ENCODE results near the gene RC3H2. TPM values are rescaled to one million over a fixed set of nuclear protein-coding genes. Genes with fewer than 3 reads are reported as not detected.
"Not testable (repeated sequence)": the region's sequence is repeated elsewhere in the genome, so short reads cannot be mapped to it uniquely, and the experiment has no call there.

Gene RC3H2
- total RNA-seq, 1 donor from 2014 or later, result 38.3 TPM

GRCh38 chr9:122904466-122904822, 715 bp downstream of the RC3H2 start:
- Mint-ChIP-seq H3K4me3 (ENCODE audit: low read depth) (peak overlapping the region; percentile 92), H3K27me3 (ENCODE audit: low read depth) (no peaks in the 10 kb centered on the region), H3K9me3 (no peaks in the 10 kb centered on the region), H3K4me1 (ENCODE audit: low read depth) (peaks cover 17% of the 10 kb centered on the region), H3K27ac (peak overlapping the region; percentile 90), H3K36me3 (ENCODE audit: low read depth) (peaks cover 25% of the 10 kb centered on the region)
- intact Hi-C loops (cut with micrococcal nuclease), result loop anchor here (2.0 to 10.0 kb wide), 3 partner anchors 36 to 440 kb away; partner anchors contain the start of genes PDCL and RABGAP1
- peak; percentile 31 for DNase-seq (ENCODE audit: low spot score)

DNA sequence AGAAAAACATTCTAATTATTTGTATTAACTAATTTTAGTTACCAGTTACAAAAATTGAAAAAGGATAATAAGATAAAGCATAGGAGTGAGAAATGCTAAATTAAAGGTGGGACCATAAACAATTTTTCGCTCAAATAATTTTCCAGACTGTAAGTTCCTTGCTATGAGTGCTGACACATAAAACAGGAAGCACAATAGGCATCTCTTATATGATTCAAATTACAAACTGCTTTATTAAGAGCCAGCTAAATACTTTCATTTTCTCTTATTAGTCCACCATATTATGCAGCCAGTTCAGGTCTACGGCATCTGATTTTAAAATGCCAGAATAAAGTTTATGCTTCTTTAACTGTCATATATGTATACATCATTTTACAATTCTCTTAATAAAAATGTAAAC, 4.4 kb downstream of the RC3H2 start:
- peaks cover 30% of the 10 kb centered on the region for H3K4me1 Mint-ChIP-seq (ENCODE audit: low read depth)
- peaks cover 25% of the 10 kb centered on the region for H3K36me3 Mint-ChIP-seq (ENCODE audit: low read depth)

GRCh38 chr9:122897969-122898368, 7.2 kb downstream of the RC3H2 start:
- intact Hi-C loops (cut with micrococcal nuclease), result no loop called here
- Mint-ChIP-seq H3K4me1 (ENCODE audit: low read depth) (peaks cover 26% of the 10 kb centered on the region), H3K9me3 (no peaks in the 10 kb centered on the region), H3K27ac (no peak overlapping the region), H3K36me3 (ENCODE audit: low read depth) (peaks cover 39% of the 10 kb centered on the region), H3K4me3 (ENCODE audit: low read depth) (no peak overlapping the region), H3K27me3 (ENCODE audit: low read depth) (no peaks in the 10 kb centered on the region)
- DNase-seq (ENCODE audit: low spot score), result no peak

More for the DNA sequence above, 4.4 kb downstream of the RC3H2 start:
- peak overlapping the region; percentile 13 for H3K4me3 Mint-ChIP-seq (ENCODE audit: low read depth)
- no peak for DNase-seq (ENCODE audit: low spot score)
- intact Hi-C loops (cut with micrococcal nuclease), result loop anchor here (10.0 kb wide), 1 partner anchor 444 kb away; no protein-coding TSS in a partner anchor
- H3K27ac Mint-ChIP-seq, result peak overlapping the region; percentile 28
- no peaks in the 10 kb centered on the region for H3K9me3 Mint-ChIP-seq
- H3K27me3 Mint-ChIP-seq (ENCODE audit: low read depth), result no peaks in the 10 kb centered on the region

GRCh38 chr9:122888480-122888879, 16.7 kb downstream of the RC3H2 start:
- Mint-ChIP-seq H3K27me3 (ENCODE audit: low read depth) (no peaks in the 10 kb centered on the region), H3K36me3 (ENCODE audit: low read depth) (peaks cover 50% of the 10 kb centered on the region), H3K9me3 (no peaks in the 10 kb centered on the region), H3K4me1 (ENCODE audit: low read depth) (no peaks in the 10 kb centered on the region), H3K27ac (no peak overlapping the region), H3K4me3 (ENCODE audit: low read depth) (no peak overlapping the region)
- intact Hi-C loops (cut with micrococcal nuclease), result no loop called here
- DNase-seq (ENCODE audit: low spot score), result no peak

- Mint-ChIP-seq H3K27ac (no peak overlapping the region), H3K4me1 (ENCODE audit: low read depth) (peaks cover 4% of the 10 kb centered on the region), H3K27me3 (ENCODE audit: low read depth) (no peaks in the 10 kb centered on the region), H3K4me3 (ENCODE audit: low read depth) (no peak overlapping the region), H3K9me3 (no peaks in the 10 kb centered on the region), H3K36me3 (ENCODE audit: low read depth) (peaks cover 46% of the 10 kb centered on the region)
- intact Hi-C loops (cut with micrococcal nuclease), result no loop called here
- DNase-seq (ENCODE audit: low spot score), result no peak
Measured at GRCh38 chr9:122883125-122883524, 22.0 kb downstream of the RC3H2 start.

GRCh38 chr9:122879443-122879842, 25.7 kb downstream of the RC3H2 start:
- no peak for DNase-seq (ENCODE audit: low spot score)
- H3K4me1 Mint-ChIP-seq (ENCODE audit: low read depth), result peaks cover 4% of the 10 kb centered on the region
- H3K4me3 Mint-ChIP-seq (ENCODE audit: low read depth), result no peak overlapping the region
- peaks cover 67% of the 10 kb centered on the region for H3K36me3 Mint-ChIP-seq (ENCODE audit: low read depth)
- H3K9me3 Mint-ChIP-seq, result no peaks in the 10 kb centered on the region
- no peaks in the 10 kb centered on the region for H3K27me3 Mint-ChIP-seq (ENCODE audit: low read depth)
- no peak overlapping the region for H3K27ac Mint-ChIP-seq
- intact Hi-C loops (cut with micrococcal nuclease), result no loop called here

GRCh38 chr9:122875523-122875922, 29.6 kb downstream of the RC3H2 start:
- Mint-ChIP-seq H3K9me3 (no peaks in the 10 kb centered on the region), H3K4me1 (ENCODE audit: low read depth) (no peaks in the 10 kb centered on the region), H3K36me3 (ENCODE audit: low read depth) (peaks cover 71% of the 10 kb centered on the region), H3K4me3 (ENCODE audit: low read depth) (no peak overlapping the region), H3K27me3 (ENCODE audit: low read depth) (no peaks in the 10 kb centered on the region), H3K27ac (no peak overlapping the region)
- DNase-seq (ENCODE audit: low spot score), result no peak
- intact Hi-C loops (cut with micrococcal nuclease), result no loop called here

GRCh38 chr9:122867276-122867675, 37.9 kb downstream of the RC3H2 start:
- H3K9me3 Mint-ChIP-seq; DNase-seq (ENCODE audit: low spot score); H3K4me3 Mint-ChIP-seq (ENCODE audit: low read depth); H3K27ac Mint-ChIP-seq; H3K27me3 Mint-ChIP-seq (ENCODE audit: low read depth); H3K4me1 Mint-ChIP-seq (ENCODE audit: low read depth); intact Hi-C loops (cut with micrococcal nuclease): not testable (repeated sequence)
- peaks cover 56% of the 10 kb centered on the region for H3K36me3 Mint-ChIP-seq (ENCODE audit: low read depth)

GRCh38 chr9:122866079-122866478, 39.1 kb downstream of the RC3H2 start:
- Mint-ChIP-seq H3K27ac (no peak overlapping the region), H3K4me1 (ENCODE audit: low read depth) (peaks cover 2% of the 10 kb centered on the region), H3K9me3 (no peaks in the 10 kb centered on the region), H3K27me3 (ENCODE audit: low read depth) (no peaks in the 10 kb centered on the region), H3K36me3 (ENCODE audit: low read depth) (peaks cover 52% of the 10 kb centered on the region), H3K4me3 (ENCODE audit: low read depth) (no peak overlapping the region)
- intact Hi-C loops (cut with micrococcal nuclease), result no loop called here
- DNase-seq (ENCODE audit: low spot score), result no peak

GRCh38 chr9:122865300-122865699, 39.9 kb downstream of the RC3H2 start:
- H3K27me3 Mint-ChIP-seq (ENCODE audit: low read depth), result no peaks in the 10 kb centered on the region
- H3K27ac Mint-ChIP-seq, result no peak overlapping the region
- H3K4me1 Mint-ChIP-seq (ENCODE audit: low read depth), result peaks cover 2% of the 10 kb centered on the region
- intact Hi-C loops (cut with micrococcal nuclease), result no loop called here
- DNase-seq (ENCODE audit: low spot score), result no peak
- H3K9me3 Mint-ChIP-seq, result no peaks in the 10 kb centered on the region
- H3K4me3 Mint-ChIP-seq (ENCODE audit: low read depth), result no peak overlapping the region
- H3K36me3 Mint-ChIP-seq (ENCODE audit: low read depth), result peaks cover 46% of the 10 kb centered on the region

- H3K27ac Mint-ChIP-seq, result no peak overlapping the region
- H3K27me3 Mint-ChIP-seq (ENCODE audit: low read depth), result no peaks in the 10 kb centered on the region
- peaks cover 50% of the 10 kb centered on the region for H3K36me3 Mint-ChIP-seq (ENCODE audit: low read depth)
- H3K4me1 Mint-ChIP-seq (ENCODE audit: low read depth), result peaks cover 4% of the 10 kb centered on the region
- intact Hi-C loops (cut with micrococcal nuclease), result no loop called here
- H3K4me3 Mint-ChIP-seq (ENCODE audit: low read depth), result no peak overlapping the region
- H3K9me3 Mint-ChIP-seq, result no peaks in the 10 kb centered on the region
- no peak for DNase-seq (ENCODE audit: low spot score)
Measured at GRCh38 chr9:122863407-122863806, 41.8 kb downstream of the RC3H2 start.

GRCh38 chr9:122860319-122861142, 44.6 kb downstream of the RC3H2 start:
- no peaks in the 10 kb centered on the region for H3K9me3 Mint-ChIP-seq

GRCh38 chr9:122857815-122858214, 47.3 kb downstream of the RC3H2 start:
- DNase-seq (ENCODE audit: low spot score), result no peak
- peaks cover 4% of the 10 kb centered on the region for H3K4me1 Mint-ChIP-seq (ENCODE audit: low read depth)
- H3K9me3 Mint-ChIP-seq, result no peaks in the 10 kb centered on the region
- intact Hi-C loops (cut with micrococcal nuclease), result no loop called here
- no peak overlapping the region for H3K27ac Mint-ChIP-seq
- H3K4me3 Mint-ChIP-seq (ENCODE audit: low read depth), result no peak overlapping the region
- H3K27me3 Mint-ChIP-seq (ENCODE audit: low read depth), result no peaks in the 10 kb centered on the region
- H3K36me3 Mint-ChIP-seq (ENCODE audit: low read depth), result peaks cover 72% of the 10 kb centered on the region

More at GRCh38 chr9:122860319-122861142, 44.6 kb downstream of the RC3H2 start:
- H3K36me3 Mint-ChIP-seq (ENCODE audit: low read depth), result peaks cover 69% of the 10 kb centered on the region
- intact Hi-C loops (cut with micrococcal nuclease), result no loop called here
- H3K4me3 Mint-ChIP-seq (ENCODE audit: low read depth), result no peak overlapping the region
- H3K27ac Mint-ChIP-seq, result no peak overlapping the region
- DNase-seq (ENCODE audit: low spot score), result no peak
- H3K27me3 Mint-ChIP-seq (ENCODE audit: low read depth), result no peaks in the 10 kb centered on the region
- peaks cover 4% of the 10 kb centered on the region for H3K4me1 Mint-ChIP-seq (ENCODE audit: low read depth)
